ENCODE measurements around the gene ADAT1. TPM values are rescaled to one million over a fixed set of nuclear protein-coding genes. Genes with fewer than 3 reads are reported as not detected.

ADAT1 gene
- total and polyA plus RNA-seq, 2 of the 13 experiments (the other 11 are each of a cell fraction or from before 2014, with no cell fraction given) = 18.4 to 40.8 TPM

DNA sequence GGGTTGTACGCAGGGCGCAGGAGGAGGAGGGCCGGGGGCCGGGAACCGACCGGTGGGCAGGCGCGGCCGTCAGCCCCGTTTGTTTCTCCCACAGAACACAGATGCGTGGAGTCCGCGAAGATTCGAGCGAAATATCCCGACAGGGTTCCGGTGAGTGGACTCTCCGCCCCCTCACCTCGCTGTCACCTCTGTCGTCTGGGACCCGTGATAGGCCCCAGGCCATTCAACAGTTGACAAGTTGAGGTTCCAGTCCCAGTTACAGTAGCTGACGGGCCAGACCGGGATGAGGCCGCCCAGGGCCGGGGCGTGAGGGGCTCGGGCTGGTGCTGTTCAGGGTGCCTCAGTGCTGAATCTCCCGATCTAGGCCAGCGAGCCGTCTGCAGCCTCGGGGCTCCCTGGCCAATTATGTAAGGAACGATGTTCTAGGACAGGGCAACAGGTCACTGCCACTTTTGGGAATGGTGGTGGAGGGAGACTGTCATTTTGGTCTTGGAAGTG is 56.3 kb downstream of the ADAT1 start (continued):
- TF ChIP-seq, protein P1, sequence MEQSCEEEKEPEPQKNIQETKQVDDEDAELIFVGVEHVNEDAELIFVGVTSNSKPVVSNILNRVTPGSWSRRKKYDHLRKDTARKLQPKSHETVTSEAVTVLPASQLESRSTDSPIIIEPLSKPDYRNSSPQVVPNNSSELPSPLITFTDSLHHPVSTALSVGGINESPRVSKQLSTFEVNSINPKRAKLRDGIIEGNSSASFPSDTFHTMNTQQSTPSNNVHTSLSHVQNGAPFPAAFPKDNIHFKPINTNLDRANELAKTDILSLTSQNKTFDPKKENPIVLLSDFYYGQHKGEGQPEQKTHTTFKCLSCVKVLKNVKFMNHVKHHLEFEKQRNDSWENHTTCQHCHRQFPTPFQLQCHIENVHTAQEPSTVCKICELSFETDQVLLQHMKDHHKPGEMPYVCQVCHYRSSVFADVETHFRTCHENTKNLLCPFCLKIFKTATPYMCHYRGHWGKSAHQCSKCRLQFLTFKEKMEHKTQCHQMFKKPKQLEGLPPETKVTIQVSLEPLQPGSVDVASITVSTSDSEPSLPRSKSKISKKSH (CRISPR knock-in tag; IDR thresholded peaks at IDR 0.05; ENCODE audit: borderline replicate concordance) = 0 out of 2 replicates have a peak, but pooled peaks have one; percentile 35
- TF ChIP-seq RCOR2 (CRISPR knock-in tag; IDR thresholded peaks at IDR 0.05) = no peak
- no peak for TF ChIP-seq PRMT3 (CRISPR knock-in tag; IDR thresholded peaks at IDR 0.05; ENCODE audit: borderline replicate concordance, low read depth)
- no peak for TF ChIP-seq SRSF9 (IDR thresholded peaks at IDR 0.05; ENCODE audit: borderline replicate concordance, insufficient read depth, low read depth, low read length, poor library complexity, severe bottlenecking)
- TF ChIP-seq, protein P2, sequence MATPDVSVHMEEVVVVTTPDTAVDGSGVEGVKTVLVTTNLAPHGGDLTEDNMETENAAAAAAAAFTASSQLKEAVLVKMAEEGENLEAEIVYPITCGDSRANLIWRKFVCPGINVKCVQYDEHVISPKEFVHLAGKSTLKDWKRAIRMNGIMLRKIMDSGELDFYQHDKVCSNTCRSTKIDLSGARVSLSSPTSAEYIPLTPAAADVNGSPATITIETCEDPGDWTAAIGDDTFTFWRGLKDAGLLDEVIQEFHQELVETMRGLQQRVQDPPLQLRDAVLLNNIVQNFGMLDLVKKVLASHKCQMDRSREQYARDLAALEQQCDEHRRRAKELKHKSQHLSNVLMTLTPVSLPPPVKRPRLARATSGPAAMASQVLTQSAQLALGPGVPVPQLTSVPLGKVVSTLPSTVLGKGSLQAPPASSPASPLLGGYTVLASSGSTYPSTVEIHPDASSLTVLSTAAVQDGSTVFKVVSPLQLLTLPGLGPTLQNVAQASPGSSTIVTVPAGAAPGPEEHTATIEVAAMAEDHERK (CRISPR knock-in tag; IDR thresholded peaks at IDR 0.05; ENCODE audit: low read depth) = no peak
- TF ChIP-seq ZNF253 (CRISPR knock-in tag; IDR thresholded peaks at IDR 0.05; ENCODE audit: borderline replicate concordance) = 0 out of 2 replicates have a peak, but pooled peaks have one; percentile 68
- no peak for TF ChIP-seq ZNF230 (CRISPR knock-in tag; IDR thresholded peaks at IDR 0.05)
- TF ChIP-seq, protein P3, sequence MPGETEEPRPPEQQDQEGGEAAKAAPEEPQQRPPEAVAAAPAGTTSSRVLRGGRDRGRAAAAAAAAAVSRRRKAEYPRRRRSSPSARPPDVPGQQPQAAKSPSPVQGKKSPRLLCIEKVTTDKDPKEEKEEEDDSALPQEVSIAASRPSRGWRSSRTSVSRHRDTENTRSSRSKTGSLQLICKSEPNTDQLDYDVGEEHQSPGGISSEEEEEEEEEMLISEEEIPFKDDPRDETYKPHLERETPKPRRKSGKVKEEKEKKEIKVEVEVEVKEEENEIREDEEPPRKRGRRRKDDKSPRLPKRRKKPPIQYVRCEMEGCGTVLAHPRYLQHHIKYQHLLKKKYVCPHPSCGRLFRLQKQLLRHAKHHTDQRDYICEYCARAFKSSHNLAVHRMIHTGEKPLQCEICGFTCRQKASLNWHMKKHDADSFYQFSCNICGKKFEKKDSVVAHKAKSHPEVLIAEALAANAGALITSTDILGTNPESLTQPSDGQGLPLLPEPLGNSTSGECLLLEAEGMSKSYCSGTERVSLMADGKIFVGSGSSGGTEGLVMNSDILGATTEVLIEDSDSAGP (CRISPR knock-in tag; IDR thresholded peaks at IDR 0.05; ENCODE audit: borderline replicate concordance) = peak; percentile 5; the same call in 1 of the 2 replicates
- TF ChIP-seq KAT8 (CRISPR knock-in tag; IDR thresholded peaks at IDR 0.05) = no peak
- TF ChIP-seq POLR2AphosphoS5 (IDR thresholded peaks at IDR 0.05; ENCODE audit: low read depth, low read length) = no peak
- TF ChIP-seq, protein P4, sequence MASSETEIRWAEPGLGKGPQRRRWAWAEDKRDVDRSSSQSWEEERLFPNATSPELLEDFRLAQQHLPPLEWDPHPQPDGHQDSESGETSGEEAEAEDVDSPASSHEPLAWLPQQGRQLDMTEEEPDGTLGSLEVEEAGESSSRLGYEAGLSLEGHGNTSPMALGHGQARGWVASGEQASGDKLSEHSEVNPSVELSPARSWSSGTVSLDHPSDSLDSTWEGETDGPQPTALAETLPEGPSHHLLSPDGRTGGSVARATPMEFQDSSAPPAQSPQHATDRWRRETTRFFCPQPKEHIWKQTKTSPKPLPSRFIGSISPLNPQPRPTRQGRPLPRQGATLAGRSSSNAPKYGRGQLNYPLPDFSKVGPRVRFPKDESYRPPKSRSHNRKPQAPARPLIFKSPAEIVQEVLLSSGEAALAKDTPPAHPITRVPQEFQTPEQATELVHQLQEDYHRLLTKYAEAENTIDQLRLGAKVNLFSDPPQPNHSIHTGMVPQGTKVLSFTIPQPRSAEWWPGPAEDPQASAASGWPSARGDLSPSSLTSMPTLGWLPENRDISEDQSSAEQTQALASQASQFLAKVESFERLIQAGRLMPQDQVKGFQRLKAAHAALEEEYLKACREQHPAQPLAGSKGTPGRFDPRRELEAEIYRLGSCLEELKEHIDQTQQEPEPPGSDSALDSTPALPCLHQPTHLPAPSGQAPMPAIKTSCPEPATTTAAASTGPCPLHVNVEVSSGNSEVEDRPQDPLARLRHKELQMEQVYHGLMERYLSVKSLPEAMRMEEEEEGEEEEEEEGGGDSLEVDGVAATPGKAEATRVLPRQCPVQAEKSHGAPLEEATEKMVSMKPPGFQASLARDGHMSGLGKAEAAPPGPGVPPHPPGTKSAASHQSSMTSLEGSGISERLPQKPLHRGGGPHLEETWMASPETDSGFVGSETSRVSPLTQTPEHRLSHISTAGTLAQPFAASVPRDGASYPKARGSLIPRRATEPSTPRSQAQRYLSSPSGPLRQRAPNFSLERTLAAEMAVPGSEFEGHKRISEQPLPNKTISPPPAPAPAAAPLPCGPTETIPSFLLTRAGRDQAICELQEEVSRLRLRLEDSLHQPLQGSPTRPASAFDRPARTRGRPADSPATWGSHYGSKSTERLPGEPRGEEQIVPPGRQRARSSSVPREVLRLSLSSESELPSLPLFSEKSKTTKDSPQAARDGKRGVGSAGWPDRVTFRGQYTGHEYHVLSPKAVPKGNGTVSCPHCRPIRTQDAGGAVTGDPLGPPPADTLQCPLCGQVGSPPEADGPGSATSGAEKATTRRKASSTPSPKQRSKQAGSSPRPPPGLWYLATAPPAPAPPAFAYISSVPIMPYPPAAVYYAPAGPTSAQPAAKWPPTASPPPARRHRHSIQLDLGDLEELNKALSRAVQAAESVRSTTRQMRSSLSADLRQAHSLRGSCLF (CRISPR knock-in tag; IDR thresholded peaks at IDR 0.05; ENCODE audit: borderline replicate concordance) = no peak
- TF ChIP-seq KDM2A (CRISPR knock-in tag; IDR thresholded peaks at IDR 0.05; ENCODE audit: borderline replicate concordance, low read depth) = peak; percentile 6; the same call in 1 of the 2 replicates
- no peak for TF ChIP-seq ZNF709 (CRISPR knock-in tag; IDR thresholded peaks at IDR 0.05)
- TF ChIP-seq NR2F1 (CRISPR knock-in tag; IDR thresholded peaks at IDR 0.05) = no peak
- TF ChIP-seq, protein P5, sequence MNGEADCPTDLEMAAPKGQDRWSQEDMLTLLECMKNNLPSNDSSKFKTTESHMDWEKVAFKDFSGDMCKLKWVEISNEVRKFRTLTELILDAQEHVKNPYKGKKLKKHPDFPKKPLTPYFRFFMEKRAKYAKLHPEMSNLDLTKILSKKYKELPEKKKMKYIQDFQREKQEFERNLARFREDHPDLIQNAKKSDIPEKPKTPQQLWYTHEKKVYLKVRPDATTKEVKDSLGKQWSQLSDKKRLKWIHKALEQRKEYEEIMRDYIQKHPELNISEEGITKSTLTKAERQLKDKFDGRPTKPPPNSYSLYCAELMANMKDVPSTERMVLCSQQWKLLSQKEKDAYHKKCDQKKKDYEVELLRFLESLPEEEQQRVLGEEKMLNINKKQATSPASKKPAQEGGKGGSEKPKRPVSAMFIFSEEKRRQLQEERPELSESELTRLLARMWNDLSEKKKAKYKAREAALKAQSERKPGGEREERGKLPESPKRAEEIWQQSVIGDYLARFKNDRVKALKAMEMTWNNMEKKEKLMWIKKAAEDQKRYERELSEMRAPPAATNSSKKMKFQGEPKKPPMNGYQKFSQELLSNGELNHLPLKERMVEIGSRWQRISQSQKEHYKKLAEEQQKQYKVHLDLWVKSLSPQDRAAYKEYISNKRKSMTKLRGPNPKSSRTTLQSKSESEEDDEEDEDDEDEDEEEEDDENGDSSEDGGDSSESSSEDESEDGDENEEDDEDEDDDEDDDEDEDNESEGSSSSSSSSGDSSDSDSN (CRISPR knock-in tag; IDR thresholded peaks at IDR 0.05) = peak; percentile 58; the same call in 1 of the 2 replicates
- peak; percentile 60; the same call in 1 of the 2 replicates for TF ChIP-seq ZNF543 (CRISPR knock-in tag; IDR thresholded peaks at IDR 0.05)
